HG02970 (cell line): ENCODE results near the gene TMEM97.
"Not testable (repeated sequence)": the region's sequence is repeated elsewhere in the genome, so short reads cannot be mapped to it uniquely, and the experiment has no call there.

Experiments used
- ATAC-seq: cut with Tn5 transposase; IDR thresholded peaks from one replicate; pipeline ENCODE4 v1.9.1; 2021; ENCODE audit warnings: mild to moderate bottlenecking, moderate library complexity, moderate number of reproducible peaks; ENCODE audit not compliant: unreplicated experiment, low FRiP score

The TMEM97 gene

GRCh38 chr17:28335959-28336871, 17.2 kb downstream of the TMEM97 start:
- ATAC-seq, result no peak

- ATAC-seq, result no peak
Observed at GRCh38 chr17:28338056-28338768, 19.2 kb downstream of the TMEM97 start.

- not testable (repeated sequence) for ATAC-seq
Observed at GRCh38 chr17:28338769-28339212, 19.8 kb downstream of the TMEM97 start.

GRCh38 chr17:28339431-28339830, 20.4 kb downstream of the TMEM97 start:
- no peak for ATAC-seq

- ATAC-seq, result no peak
Observed at GRCh38 chr17:28340374-28340773, 21.4 kb downstream of the TMEM97 start.

GRCh38 chr17:28341516-28341915, 22.5 kb downstream of the TMEM97 start:
- no peak for ATAC-seq

GRCh38 chr17:28342313-28342712, 23.3 kb downstream of the TMEM97 start:
- ATAC-seq, result no peak

- ATAC-seq, result no peak
Observed at GRCh38 chr17:28343491-28343932, 24.5 kb downstream of the TMEM97 start.

GRCh38 chr17:28344011-28344410, 25.0 kb downstream of the TMEM97 start:
- ATAC-seq, result no peak

GRCh38 chr17:28344435-28344901, 25.5 kb downstream of the TMEM97 start:
- ATAC-seq, result no peak

- no peak for ATAC-seq
Observed at GRCh38 chr17:28345419-28346198, 26.6 kb downstream of the TMEM97 start.

GRCh38 chr17:28346199-28346580, 27.2 kb downstream of the TMEM97 start:
- no peak for ATAC-seq

- ATAC-seq, result no peak
Observed at GRCh38 chr17:28346746-28347246, 27.8 kb downstream of the TMEM97 start.

- no peak for ATAC-seq
Observed at GRCh38 chr17:28347261-28347891, 28.4 kb downstream of the TMEM97 start.

- ATAC-seq, result no peak
Observed at GRCh38 chr17:28348979-28349378, 30.0 kb downstream of the TMEM97 start.

GRCh38 chr17:28350271-28350670, 31.3 kb downstream of the TMEM97 start:
- ATAC-seq, result no peak

GRCh38 chr17:28357061-28357900, 38.3 kb downstream of the TMEM97 start, which contains the start of gene POLDIP2:
Gene POLDIP2 (minus strand): TSS chr17:28357527. CDS start chr17:28357448, 79 bp downstream.
- peak; percentile 98 for ATAC-seq

GRCh38 chr17:28357901-28358197, 38.8 kb downstream of the TMEM97 start:
- ATAC-seq, result no peak

- no peak for ATAC-seq
Observed at GRCh38 chr17:28363186-28363585, 44.2 kb downstream of the TMEM97 start.
